ENCODE measurements around the gene AK6.
"Not testable (repeated sequence)": the region's sequence is repeated elsewhere in the genome, so short reads cannot be mapped to it uniquely, and the experiment has no call there.

Gene AK6

DNA sequence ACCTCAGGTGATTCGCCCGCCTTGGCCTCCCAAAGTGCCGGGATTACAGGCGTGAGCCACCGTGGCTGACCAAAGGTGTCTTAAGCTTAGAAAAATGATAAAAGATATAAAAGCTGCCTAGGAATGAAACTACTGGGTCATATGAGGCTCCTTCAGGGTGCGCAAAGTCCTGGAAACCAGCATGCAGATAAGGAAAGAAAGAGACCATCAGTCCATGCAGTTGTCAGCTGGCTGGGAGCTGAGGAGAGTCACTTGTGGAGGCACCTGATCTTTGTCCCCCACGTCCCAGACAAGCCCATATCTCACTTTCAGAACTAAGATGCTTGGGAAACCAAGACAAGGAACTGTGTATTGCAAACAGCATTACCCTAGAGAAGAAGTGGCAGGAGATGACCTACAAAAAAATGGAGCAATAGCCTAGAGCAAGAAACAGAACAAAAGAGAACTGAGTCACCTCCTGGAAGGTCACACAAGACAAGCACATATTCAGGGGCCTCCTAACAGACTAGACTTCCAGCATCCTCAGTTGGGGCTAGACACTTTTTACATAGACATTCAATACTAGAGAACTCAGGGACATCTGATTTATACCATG lies 33.9 kb downstream of the AK6 start:
- no peak for DNase-seq (ENCODE audit: low read depth in 2 of 2)

GRCh38 chr5:69334793-69335268 lies 34.5 kb downstream of the AK6 start:
- DNase-seq (ENCODE audit: low read depth in 2 of 2), result peak; percentile 47 to 58

- DNase-seq (ENCODE audit: low read depth in 2 of 2), result not testable (repeated sequence)
Measured at GRCh38 chr5:69333668-69334315, 35.5 kb downstream of the AK6 start.

DNA sequence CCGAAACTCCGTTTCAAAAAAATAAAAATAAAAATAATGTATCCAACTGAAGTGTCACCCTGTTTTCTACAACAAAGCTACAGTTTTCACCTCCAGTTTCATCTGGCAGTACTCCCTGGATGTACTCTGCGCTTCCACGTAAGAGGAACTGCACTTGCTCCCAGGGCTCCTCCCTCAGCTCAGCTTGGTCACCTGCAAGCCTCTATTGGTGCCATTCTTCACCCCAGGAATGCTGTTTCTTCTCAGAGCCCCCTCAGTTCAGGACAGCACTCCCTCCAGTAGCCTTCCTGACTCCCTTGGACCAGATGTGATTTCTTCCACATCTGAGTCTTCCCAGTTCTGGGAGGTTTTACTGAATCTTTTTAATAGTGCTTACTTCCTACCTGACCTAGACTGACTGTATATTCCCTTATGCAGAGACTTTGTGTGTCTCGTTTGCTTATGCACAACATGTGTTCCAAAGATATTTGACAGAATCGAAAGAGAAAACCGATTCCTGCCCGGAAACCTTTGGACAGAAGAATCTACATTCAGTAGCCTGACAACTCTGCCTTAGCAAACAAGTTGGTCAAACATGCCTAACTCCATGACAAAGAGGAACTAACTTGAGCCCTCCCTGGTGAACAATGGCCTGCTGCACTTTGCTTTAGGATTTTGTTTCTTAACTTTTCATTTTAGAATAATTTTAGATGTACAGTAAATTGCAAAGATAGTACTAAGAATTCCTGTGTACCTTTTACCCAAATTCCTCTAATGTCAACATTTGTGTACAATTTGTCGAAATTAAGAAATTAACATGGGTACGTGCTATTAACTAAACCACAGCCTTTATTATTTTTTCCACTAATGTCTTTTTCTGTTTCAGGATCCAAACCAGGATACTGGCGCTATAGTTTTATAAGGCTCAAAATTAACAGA lies 37.5 kb downstream of the AK6 start:
- DNase-seq (ENCODE audit: low read depth in 2 of 2), result no peak

GRCh38 chr5:69329905-69330489 lies 39.3 kb downstream of the AK6 start:
- no peak for DNase-seq (ENCODE audit: low read depth in 2 of 2)

DNA sequence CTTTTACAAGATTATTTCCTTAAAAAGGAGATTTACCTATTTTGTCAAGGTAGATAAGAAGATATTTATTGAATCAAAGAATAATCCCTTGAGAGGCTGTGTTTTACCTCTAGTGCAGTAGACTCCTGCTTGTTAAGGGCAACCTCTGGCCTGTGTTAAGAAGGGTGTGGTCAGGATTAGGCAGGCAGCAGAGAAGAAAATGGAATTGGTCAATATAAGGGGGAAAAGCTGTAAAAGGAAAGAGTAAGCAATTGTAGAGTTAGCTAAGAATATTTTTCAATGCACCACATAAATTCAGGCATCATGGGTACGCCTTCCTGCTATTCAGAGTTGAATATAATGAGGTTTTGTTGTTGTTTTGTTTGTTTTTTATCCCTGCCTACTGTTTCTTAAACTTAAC lies 43.0 kb downstream of the AK6 start:
- no peak for DNase-seq (ENCODE audit: low read depth in 2 of 2)

DNA sequence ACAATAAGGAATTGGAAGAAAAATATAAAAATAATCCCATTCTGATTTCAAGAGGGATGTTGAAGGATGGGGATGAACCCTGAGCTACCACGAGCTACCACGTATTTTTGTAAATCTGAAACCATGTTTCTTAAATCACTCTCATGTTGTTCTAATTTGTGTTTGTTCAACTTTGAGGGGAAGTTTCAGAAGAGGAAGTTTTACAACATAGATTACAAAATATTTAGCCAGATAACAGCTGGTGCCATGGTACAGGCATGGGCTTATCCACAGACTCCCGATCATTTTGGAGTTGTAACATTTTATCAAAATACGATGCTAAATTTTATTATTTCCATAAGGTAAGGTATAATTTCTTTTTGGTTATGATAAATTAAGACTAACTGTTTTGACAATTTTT lies 51.9 kb downstream of the AK6 start:
- DNase-seq (ENCODE audit: low read depth in 2 of 2), result no peak

GRCh38 chr5:69315972-69316371 lies 53.3 kb downstream of the AK6 start:
- no peak for DNase-seq (ENCODE audit: low read depth in 2 of 2)

GRCh38 chr5:69313428-69313827 lies 55.9 kb downstream of the AK6 start:
- DNase-seq (ENCODE audit: low read depth in 2 of 2), result no peak

DNA sequence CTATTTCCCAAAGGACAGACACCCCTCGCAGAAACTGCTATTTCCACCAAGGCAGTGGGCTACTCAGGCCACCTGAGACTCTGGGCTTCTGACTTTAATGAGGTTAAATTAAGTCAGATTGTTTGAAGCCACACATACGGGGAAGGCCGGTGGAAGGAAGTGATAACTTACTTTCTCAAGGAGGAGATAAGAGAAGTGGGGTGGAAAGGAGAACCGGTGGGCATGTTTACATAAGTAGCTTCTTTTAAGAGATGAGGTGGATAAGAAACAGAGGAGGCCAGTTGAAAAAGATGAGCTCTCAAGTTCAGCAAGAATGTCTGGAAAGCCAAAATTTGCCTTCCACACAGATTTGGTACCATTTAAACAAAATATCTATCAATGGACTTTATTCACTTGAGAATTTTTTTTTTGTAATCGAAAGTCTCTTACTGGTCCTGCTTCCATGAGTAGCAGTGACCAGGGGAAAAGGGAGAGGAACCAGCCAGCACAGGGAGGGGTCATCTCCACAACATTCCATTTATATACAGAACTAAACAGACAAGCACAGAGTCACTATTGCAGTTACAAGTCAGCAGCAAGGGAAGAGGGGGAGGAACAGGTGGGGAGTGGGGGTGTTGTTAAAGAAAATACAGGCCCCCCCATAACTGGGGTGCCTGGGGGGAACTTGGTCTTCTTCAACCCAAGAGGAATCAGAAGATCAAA lies 56.7 kb downstream of the AK6 start:
- no peak for DNase-seq (ENCODE audit: low read depth in 2 of 2)

DNA sequence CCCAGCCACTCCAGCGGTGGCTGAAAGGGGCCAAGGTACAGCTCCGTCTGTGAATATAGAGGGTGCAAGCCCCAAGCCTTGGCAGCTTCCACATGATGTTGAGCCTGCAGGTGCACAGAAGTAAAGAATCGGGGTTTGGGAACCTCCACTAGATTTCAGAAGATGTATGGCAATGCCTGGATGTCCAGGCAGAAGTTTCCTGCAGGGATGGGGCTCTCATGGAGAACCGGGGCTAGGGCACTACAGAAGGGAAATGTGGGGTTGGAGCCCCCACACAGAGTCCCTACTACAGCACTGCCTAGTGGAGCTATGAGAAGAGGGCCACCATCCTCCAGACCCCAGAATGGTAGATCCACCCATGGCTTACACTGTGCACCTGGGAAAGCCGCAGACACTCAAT lies 59.9 kb downstream of the AK6 start:
- no peak for DNase-seq (ENCODE audit: low read depth in 2 of 2)

DNA sequence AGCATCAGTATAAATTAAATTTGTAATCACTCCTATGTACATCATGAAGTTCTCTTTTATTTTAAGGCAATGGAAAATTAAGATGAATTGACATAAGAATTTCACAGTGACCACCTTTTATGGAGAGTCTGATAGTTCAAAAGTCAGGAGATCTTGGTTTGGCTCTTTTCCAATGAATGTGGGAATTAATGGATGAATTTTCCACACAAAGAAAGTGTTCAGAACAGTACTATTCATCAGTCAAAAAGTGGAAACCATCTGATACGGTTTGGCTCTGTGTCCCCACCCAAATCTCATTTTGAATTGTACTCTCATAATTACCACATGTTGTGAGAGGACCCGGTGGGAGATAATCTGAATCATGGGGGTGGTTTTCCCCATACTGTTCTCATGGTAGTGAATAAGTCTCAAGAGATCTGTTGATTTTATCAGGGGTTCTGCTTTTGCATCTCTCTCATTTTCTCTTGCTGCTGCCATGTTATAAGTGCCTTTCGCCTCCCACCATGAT lies 61.2 kb downstream of the AK6 start:
- DNase-seq (ENCODE audit: low read depth in 2 of 2), result no peak

GRCh38 chr5:69305512-69305911 lies 63.8 kb downstream of the AK6 start:
- no peak for DNase-seq (ENCODE audit: low read depth in 2 of 2)

Measured in stimulated activated CD4-positive, alpha-beta T cell treated with anti-CD3 and anti-CD28 coated beads, Interleukin-1b, Interleukin-23, amount 100 ng/mL, for 4 hours (primary cell).